ENCODE results near the gene MTFMT.

MTFMT gene

GRCh38 chr15:64981812-64982431 lies 47.5 kb downstream of the MTFMT start:
- no peak for DNase-seq

- no peak for DNase-seq
Observed at GRCh38 chr15:64979252-64979710, 50.2 kb downstream of the MTFMT start.

GRCh38 chr15:64975390-64975789 lies 54.0 kb downstream of the MTFMT start:
- peak; percentile 24 for DNase-seq

GRCh38 chr15:64970698-64971097 lies 58.7 kb downstream of the MTFMT start:
- peak; percentile 57 for DNase-seq

- no peak for DNase-seq
Observed at GRCh38 chr15:64969401-64969800, 60.0 kb downstream of the MTFMT start.

- no peak for DNase-seq
Observed at GRCh38 chr15:64961013-64961412, 68.4 kb downstream of the MTFMT start.

- DNase-seq, result no peak
Observed at GRCh38 chr15:64960153-64960552, 69.3 kb downstream of the MTFMT start.

GRCh38 chr15:64959128-64959527 lies 70.3 kb downstream of the MTFMT start:
- no peak for DNase-seq

GRCh38 chr15:64954395-64954794 lies 75.0 kb downstream of the MTFMT start:
- DNase-seq, result no peak

- DNase-seq, result no peak
Observed at GRCh38 chr15:64951777-64952418, 77.5 kb downstream of the MTFMT start.
